H9 (cell line): ENCODE results near the gene DENND6A. TPM values are rescaled to one million over a fixed set of nuclear protein-coding genes. Genes with fewer than 3 reads are reported as not detected.

ENCODE experiments used
- DNase-seq: peaks from one replicate; pipeline ENCODE4 v3.0.0-alpha.2; 2017
- H2AFZ ChIP-seq: one replicate; pipeline ENCODE4 v1.6.1; 2013; ENCODE audit warnings: mild to moderate bottlenecking, low read length, control low read depth, moderate library complexity
- H2AK5ac ChIP-seq: 2 replicates; pipeline ENCODE4 v1.6.1; 2013; ENCODE audit warnings: low read length, control low read depth, mixed read lengths; ENCODE audit not compliant: insufficient read length
- H2BK120ac ChIP-seq: one replicate; pipeline ENCODE4 v1.6.1; 2013; ENCODE audit warnings: low read depth, mild to moderate bottlenecking, low read length, control low read depth, inconsistent platforms; ENCODE audit not compliant: poor library complexity, severe bottlenecking
- H2BK12ac ChIP-seq: 2 replicates; pipeline ENCODE4 v1.6.1; 2013; ENCODE audit warnings: low read length, control low read depth, mixed read lengths, low read depth; ENCODE audit not compliant: insufficient read length
- H2BK15ac ChIP-seq: 2 replicates; pipeline ENCODE4 v1.6.1; 2013; ENCODE audit warnings: low read depth, low read length, control low read depth
- H2BK20ac ChIP-seq: one replicate; pipeline ENCODE4 v1.6.1; 2013; ENCODE audit warnings: low read depth, mild to moderate bottlenecking, low read length, control low read depth, inconsistent platforms; ENCODE audit not compliant: poor library complexity, severe bottlenecking
- H2BK5ac ChIP-seq: 2 replicates; pipeline ENCODE4 v1.6.1; 2013; ENCODE audit warnings: low read length, control low read depth, mixed read lengths; ENCODE audit not compliant: insufficient read length
- H3K14ac ChIP-seq: 2 replicates; pipeline ENCODE4 v1.6.1; 2013; ENCODE audit warnings: low read length, control low read depth; ENCODE audit not compliant: insufficient read depth
- H3K18ac ChIP-seq: 2 replicates; pipeline ENCODE4 v1.6.1; 2013; ENCODE audit warnings: low read depth, mild to moderate bottlenecking, mixed read lengths, low read length, control low read depth; ENCODE audit not compliant: insufficient read length
- H3K23ac ChIP-seq: 2 replicates; pipeline ENCODE4 v1.6.1; 2013; ENCODE audit warnings: low read length, control low read depth, mixed read lengths, low read depth; ENCODE audit not compliant: insufficient read length
- H3K23me2 ChIP-seq: 2 replicates; pipeline ENCODE4 v1.6.1; 2013; ENCODE audit warnings: low read depth, mild to moderate bottlenecking, mixed read lengths, low read length, control low read depth; ENCODE audit not compliant: insufficient read length, poor library complexity, severe bottlenecking
- H3K27ac ChIP-seq: 2 replicates; pipeline ENCODE4 v1.5.1; 2013; ENCODE audit warnings: low read length, control low read depth, mixed read lengths, low read depth; ENCODE audit not compliant: insufficient read length
- H3K27me3 ChIP-seq: 2 replicates; pipeline ENCODE4 v1.6.1; 2013; ENCODE audit warnings: low read length, control low read depth, inconsistent platforms; ENCODE audit not compliant: insufficient read depth
- H3K4ac ChIP-seq: 2 replicates; pipeline ENCODE4 v1.6.1; 2013; ENCODE audit warnings: low read depth, mild to moderate bottlenecking, control low read depth, inconsistent platforms, low read length, moderate library complexity
- H3K4me1 ChIP-seq: 2 replicates; pipeline ENCODE4 v1.6.1; 2013; ENCODE audit warnings: low read length, control low read depth, inconsistent platforms; ENCODE audit not compliant: insufficient read depth
- H3K4me2 ChIP-seq: 2 replicates; pipeline ENCODE4 v1.6.1; 2013; ENCODE audit warnings: low read length, control low read depth, mixed read lengths; ENCODE audit not compliant: insufficient read length, insufficient read depth
- H3K56ac ChIP-seq: 2 replicates; pipeline ENCODE4 v1.6.1; 2013; ENCODE audit warnings: low read depth, mild to moderate bottlenecking, mixed read lengths, low read length, control low read depth; ENCODE audit not compliant: insufficient read length
- H3K79me1 ChIP-seq: 2 replicates; pipeline ENCODE4 v1.6.1; 2013; ENCODE audit warnings: low read depth, mild to moderate bottlenecking, moderate library complexity, low read length, control low read depth, inconsistent platforms; ENCODE audit not compliant: insufficient read depth, poor library complexity, severe bottlenecking
- H3K79me2 ChIP-seq: 2 replicates; pipeline ENCODE4 v1.6.1; 2013; ENCODE audit warnings: low read length, control low read depth, inconsistent platforms; ENCODE audit not compliant: insufficient read depth
- H3K9ac ChIP-seq: 2 replicates; pipeline ENCODE4 v1.6.1; 2013; ENCODE audit warnings: low read length, control low read depth, mixed read lengths; ENCODE audit not compliant: insufficient read length; ENCODE audit errors: extremely low read depth
- H3K9me3 ChIP-seq: one replicate; pipeline ENCODE4 v1.6.1; 2013; ENCODE audit warnings: low read depth, low read length, inconsistent platforms; ENCODE audit not compliant: control insufficient read depth
- H3T11ph ChIP-seq: one replicate; pipeline ENCODE4 v1.6.1; 2013; ENCODE audit warnings: mild to moderate bottlenecking, low read length, control low read depth, inconsistent platforms
- H4K20me1 ChIP-seq: one replicate; pipeline ENCODE4 v1.6.1; 2013; ENCODE audit not compliant: control insufficient read depth, insufficient read length, insufficient read depth
- H4K5ac ChIP-seq: 2 replicates; pipeline ENCODE4 v1.6.1; 2013; ENCODE audit warnings: low read depth, mild to moderate bottlenecking, mixed read lengths, low read length, control low read depth; ENCODE audit not compliant: insufficient read length
- H4K8ac ChIP-seq: replicated peaks from 2 replicates; pipeline ENCODE4 v1.6.1; 2013; ENCODE audit warnings: low read length, control low read depth, mixed read lengths, low read depth; ENCODE audit not compliant: insufficient read length
- H4K91ac ChIP-seq: 2 replicates; pipeline ENCODE4 v1.6.1; 2013; ENCODE audit warnings: low read depth, mild to moderate bottlenecking, moderate library complexity, mixed read lengths, low read length, control low read depth; ENCODE audit not compliant: insufficient read length
- H3K27ac Mint-ChIP-seq, 3 experiments: 2 replicates in 2 of 3; 3 replicates in 1 of 3; pipeline ENCODE4 v1.8.0; 2020 to 2021; ENCODE audit warnings: mixed read lengths in 3 of 3, mild to moderate bottlenecking in 1 of 3, moderate library complexity in 1 of 3
- H3K27me3 Mint-ChIP-seq: 2 replicates; pipeline ENCODE4 v1.8.0; 2021; ENCODE audit warnings: low read depth, mild to moderate bottlenecking, moderate library complexity, mixed read lengths
- H3K36me3 Mint-ChIP-seq, 3 experiments: 2 replicates in 2 of 3; 3 replicates in 1 of 3; pipeline ENCODE4 v1.8.0; 2020 to 2021; ENCODE audit warnings: low read depth in 3 of 3, mixed read lengths in 3 of 3; ENCODE audit not compliant: insufficient read depth in 1 of 3
- H3K4me1 Mint-ChIP-seq, 2 experiments: 2 replicates each; pipeline ENCODE4 v1.8.0; 2020; ENCODE audit warnings: mixed read lengths in 2 of 2
- H3K4me3 Mint-ChIP-seq, 2 experiments: 2 replicates in 1 of 2; 3 replicates in 1 of 2; pipeline ENCODE4 v1.8.0; 2020 to 2021; ENCODE audit warnings: mild to moderate bottlenecking in 2 of 2, mixed read lengths in 2 of 2, moderate library complexity in 1 of 2
- H3K9me3 Mint-ChIP-seq, 2 experiments: 2 replicates in 1 of 2; 3 replicates in 1 of 2; pipeline ENCODE4 v1.8.0; 2020; ENCODE audit warnings: mild to moderate bottlenecking in 2 of 2, mixed read lengths in 2 of 2, moderate library complexity in 1 of 2
- WGBS: extraction: QIAGEN DNeasy Blood & Tissue Kit; methylation state at CpG from one replicate; pipeline ENCODE4 v1.1.7; 2013; ENCODE audit warnings: missing lambda C conversion rate, low lambda C conversion rate, mixed read lengths; ENCODE audit not compliant: insufficient read length; ENCODE audit errors: extremely low coverage; 5-methylcytosine and 5-hydroxymethylcytosine counted together
- total RNA-seq: library from RNA; stranded (reverse); gene quantifications from 2 replicates; pipeline ENCODE4 v1.2.1, GENCODE V29; 2021
- TF ChIP-seq, protein P1 (sequence below): fragments of 200-600 bp; sonication (generic); conservative IDR thresholded peaks from 3 replicates; pipeline ENCODE4 v1.8.0; 2021; ENCODE audit warnings: antibody characterized with exemption, mild to moderate bottlenecking

The DENND6A gene
- total RNA-seq, 1 experiment from 2014 or later = 13.2 TPM

- no peaks in the 10 kb centered on the region for H3K79me1 ChIP-seq
Measured at GRCh38 chr3:57701781-57702180, 8.9 kb upstream of the DENND6A start.

More at GRCh38 chr3:57701781-57702180, 8.9 kb upstream of the DENND6A start:
- Mint-ChIP-seq H3K9me3 (no peaks in the 10 kb centered on the region), H3K36me3 (no peaks in the 10 kb centered on the region), H3K4me1 (no peaks in the 10 kb centered on the region), H3K4me3 (no peak overlapping the region), H3K27ac (no peak overlapping the region), H3K27me3 (no peaks in the 10 kb centered on the region)
- H3T11ph ChIP-seq = no peak overlapping the region
- WGBS = no CpG with 5 or more reads among the region's 6 CpGs
- H3K27me3 ChIP-seq = no peaks in the 10 kb centered on the region
- no peak overlapping the region for H3K56ac ChIP-seq
- H4K20me1 ChIP-seq = no peaks in the 10 kb centered on the region
- H4K8ac ChIP-seq = no peak overlapping the region
- no peak overlapping the region for H2BK5ac ChIP-seq
- no peaks in the 10 kb centered on the region for H3K4me1 ChIP-seq
- H3K9ac ChIP-seq = no peak overlapping the region
- H4K5ac ChIP-seq = no peak overlapping the region
- no peak overlapping the region for H2BK15ac ChIP-seq
- no peaks in the 10 kb centered on the region for H3K9me3 ChIP-seq
- H3K14ac ChIP-seq = no peak overlapping the region
- H3K4ac ChIP-seq = no peak overlapping the region
- H2BK20ac ChIP-seq = no peak overlapping the region
- no peak overlapping the region for H3K23ac ChIP-seq
- H3K18ac ChIP-seq = no peak overlapping the region
- no peak overlapping the region for H4K91ac ChIP-seq
- no peak overlapping the region for H3K27ac ChIP-seq
- no peak overlapping the region for H2BK120ac ChIP-seq
- no peaks in the 10 kb centered on the region for H3K79me2 ChIP-seq
- no peak overlapping the region for H2BK12ac ChIP-seq
- no peak overlapping the region for H2AFZ ChIP-seq
- TF ChIP-seq, protein P1, sequence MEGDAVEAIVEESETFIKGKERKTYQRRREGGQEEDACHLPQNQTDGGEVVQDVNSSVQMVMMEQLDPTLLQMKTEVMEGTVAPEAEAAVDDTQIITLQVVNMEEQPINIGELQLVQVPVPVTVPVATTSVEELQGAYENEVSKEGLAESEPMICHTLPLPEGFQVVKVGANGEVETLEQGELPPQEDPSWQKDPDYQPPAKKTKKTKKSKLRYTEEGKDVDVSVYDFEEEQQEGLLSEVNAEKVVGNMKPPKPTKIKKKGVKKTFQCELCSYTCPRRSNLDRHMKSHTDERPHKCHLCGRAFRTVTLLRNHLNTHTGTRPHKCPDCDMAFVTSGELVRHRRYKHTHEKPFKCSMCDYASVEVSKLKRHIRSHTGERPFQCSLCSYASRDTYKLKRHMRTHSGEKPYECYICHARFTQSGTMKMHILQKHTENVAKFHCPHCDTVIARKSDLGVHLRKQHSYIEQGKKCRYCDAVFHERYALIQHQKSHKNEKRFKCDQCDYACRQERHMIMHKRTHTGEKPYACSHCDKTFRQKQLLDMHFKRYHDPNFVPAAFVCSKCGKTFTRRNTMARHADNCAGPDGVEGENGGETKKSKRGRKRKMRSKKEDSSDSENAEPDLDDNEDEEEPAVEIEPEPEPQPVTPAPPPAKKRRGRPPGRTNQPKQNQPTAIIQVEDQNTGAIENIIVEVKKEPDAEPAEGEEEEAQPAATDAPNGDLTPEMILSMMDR = no peak
- no peak for DNase-seq
- no peaks in the 10 kb centered on the region for H3K23me2 ChIP-seq
- H2AK5ac ChIP-seq = no peak overlapping the region
- no peak overlapping the region for H3K4me2 ChIP-seq
